DND-41 (cell line): ENCODE measurements around the gene LCOR.

Experiments used
- ATAC-seq: fragments of 200-7000 bp; cut with Tn5 transposase; 3 replicates; pipeline ENCODE4 v1.9.1; 2021; ENCODE audit warnings: low read depth; ENCODE audit not compliant: insufficient read depth
- DNase-seq: peaks from one replicate; pipeline ENCODE4 v3.0.0-alpha.2; 2020
- H2AFZ ChIP-seq: 2 replicates; pipeline ENCODE4 v1.6.0; 2012; ENCODE audit warnings: low read depth, low read length
- H3K27ac ChIP-seq: 2 replicates; pipeline ENCODE4 v1.5.1; 2012; ENCODE audit warnings: low read length, inconsistent platforms
- H3K27me3 ChIP-seq: fragments of 200-600 bp; sonication (generic); 2 replicates; pipeline ENCODE4 v1.6.0; 2012; ENCODE audit warnings: low read length, mild to moderate bottlenecking, inconsistent platforms; ENCODE audit not compliant: insufficient read depth, poor library complexity
- H3K36me3 ChIP-seq: 2 replicates; pipeline ENCODE4 v1.5.1; 2012; ENCODE audit warnings: low read length, inconsistent platforms; ENCODE audit not compliant: insufficient read depth
- H3K4me1 ChIP-seq: 2 replicates; pipeline ENCODE4 v1.5.1; 2012; ENCODE audit warnings: mild to moderate bottlenecking, low read length; ENCODE audit not compliant: insufficient read depth
- H3K4me2 ChIP-seq: 2 replicates; pipeline ENCODE4 v1.6.0; 2012; ENCODE audit warnings: mild to moderate bottlenecking, moderate library complexity, low read length, inconsistent platforms; ENCODE audit not compliant: insufficient read depth
- H3K4me3 ChIP-seq, 2 experiments: fragments of 200-600 bp in 1 of 2; shearing (Covaris generic) in 1 of 2; 2 replicates each; pipeline ENCODE4 v1.5.1; 2012 to 2016; ENCODE audit warnings: inconsistent platforms in 2 of 2, low read length in 2 of 2, mild to moderate bottlenecking in 2 of 2, low read depth in 1 of 2, moderate library complexity in 1 of 2
- H3K79me2 ChIP-seq: 2 replicates; pipeline ENCODE4 v1.6.0; 2012; ENCODE audit warnings: low read length, inconsistent platforms; ENCODE audit not compliant: insufficient read depth
- H3K9ac ChIP-seq: 2 replicates; pipeline ENCODE4 v1.6.0; 2012; ENCODE audit warnings: low read depth, mild to moderate bottlenecking, inconsistent platforms, low read length, moderate library complexity
- H3K9me3 ChIP-seq: 2 replicates; pipeline ENCODE4 v1.5.1; 2012; ENCODE audit warnings: low read length, moderate library complexity, mild to moderate bottlenecking, inconsistent platforms; ENCODE audit not compliant: insufficient read depth, severe bottlenecking
- H4K20me1 ChIP-seq: 2 replicates; pipeline ENCODE4 v1.6.0; 2012; ENCODE audit warnings: low read length; ENCODE audit not compliant: insufficient read depth
- CTCF ChIP-seq: IDR thresholded peaks from 2 replicates; pipeline ENCODE4 v1.5.1; 2012; ENCODE audit warnings: borderline replicate concordance, low read length, moderate library complexity, mild to moderate bottlenecking; ENCODE audit not compliant: poor library complexity, severe bottlenecking; ENCODE audit errors: extremely low read depth
- EZH2 ChIP-seq: IDR thresholded peaks from 3 replicates; pipeline ENCODE4 v1.6.1; 2012; ENCODE audit warnings: borderline replicate concordance, low read depth, mild to moderate bottlenecking, moderate library complexity, low read length, inconsistent platforms; ENCODE audit not compliant: severe bottlenecking

Gene LCOR

DNA sequence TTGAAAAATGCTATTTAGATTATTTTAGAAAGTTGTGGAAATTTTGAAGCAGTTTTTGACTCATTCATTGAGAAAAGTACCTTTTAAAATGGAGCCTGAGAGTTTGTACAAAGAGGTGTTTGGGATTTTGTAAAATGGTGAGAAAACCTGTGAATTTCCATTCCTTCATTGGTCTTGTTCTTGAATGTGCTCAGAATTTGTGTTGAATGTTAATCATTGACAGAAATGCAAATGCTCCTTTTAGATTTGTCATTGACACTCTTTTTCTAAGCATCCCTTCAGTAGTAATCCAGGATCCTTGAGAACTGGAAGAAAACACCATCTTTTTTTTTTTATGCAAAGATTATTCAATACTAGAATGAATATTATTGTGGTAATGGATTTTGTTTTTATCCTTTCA is 74.8 kb downstream of the LCOR start:
- Histone ChIP-seq H4K20me1 (peaks cover 38% of the 10 kb centered on the region), H3K27ac (no peak overlapping the region), H3K4me2 (no peak overlapping the region), H3K79me2 (peaks cover 72% of the 10 kb centered on the region), H3K27me3 (no peaks in the 10 kb centered on the region), H3K4me1 (no peaks in the 10 kb centered on the region), H2AFZ (no peak overlapping the region), H3K4me3 (no peak overlapping the region), H3K36me3 (peaks cover 16% of the 10 kb centered on the region; the same call in 1 of the 2 replicates), H3K9me3 (no peaks in the 10 kb centered on the region), H3K9ac (no peak overlapping the region)
- DNase-seq (no peak), ATAC-seq (no peak)
- no peak for TF ChIP-seq CTCF
- no peak for TF ChIP-seq EZH2

DNA sequence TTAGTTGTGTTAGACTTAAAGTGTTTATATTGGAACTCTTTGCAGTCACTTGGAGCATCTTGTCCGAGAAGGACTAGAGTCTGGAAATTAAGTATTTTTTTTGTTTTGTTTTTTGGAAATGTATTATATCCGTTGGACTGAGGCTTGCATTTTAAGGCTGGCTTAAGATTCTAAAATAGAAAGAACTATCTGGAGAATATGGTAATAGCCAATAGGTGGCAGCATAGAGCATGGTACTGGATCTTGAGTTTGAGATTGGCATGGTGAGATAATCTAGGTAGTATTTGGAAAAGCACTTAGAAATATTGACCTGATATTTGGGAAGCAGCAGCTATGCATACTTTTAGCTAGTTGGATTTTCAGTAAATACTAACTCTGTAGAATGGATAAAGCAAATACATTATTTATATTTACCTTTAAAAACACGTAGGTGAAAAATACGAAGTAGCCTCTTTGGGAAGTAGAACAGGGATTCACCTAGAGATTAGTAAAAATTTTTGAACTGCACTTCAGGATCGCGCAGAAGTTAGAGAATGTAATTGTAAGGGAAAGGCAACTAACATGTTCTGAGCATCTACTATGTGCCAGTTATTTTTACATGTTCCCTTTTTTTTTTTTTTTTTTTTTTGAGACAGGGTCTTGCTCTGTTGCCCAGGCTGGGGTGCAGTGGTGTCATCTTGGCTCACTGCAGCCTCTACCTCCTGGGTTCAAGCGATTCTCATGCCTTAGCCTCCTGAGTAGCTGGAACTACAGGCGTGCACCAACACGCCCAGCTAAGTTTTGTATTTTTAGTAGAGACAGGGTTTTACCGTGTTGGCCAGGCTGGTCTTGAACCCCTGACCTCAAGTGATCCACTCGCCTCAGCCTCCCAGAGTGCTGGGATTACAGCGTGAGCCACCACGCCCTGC is 78.6 kb downstream of the LCOR start:
- Histone ChIP-seq H3K4me2 (no peak overlapping the region), H3K36me3 (peaks cover 33% of the 10 kb centered on the region), H3K4me1 (no peaks in the 10 kb centered on the region), H3K4me3 (no peak overlapping the region), H3K27me3 (no peaks in the 10 kb centered on the region), H2AFZ (no peak overlapping the region), H3K27ac (no peak overlapping the region), H3K9ac (no peak overlapping the region), H3K9me3 (no peaks in the 10 kb centered on the region), H4K20me1 (peaks cover 16% of the 10 kb centered on the region; the same call in 1 of the 2 replicates), H3K79me2 (peaks cover 57% of the 10 kb centered on the region)
- TF ChIP-seq CTCF (peak; percentile 70), EZH2 (no peak)
- no peak for DNase-seq
- no peak for ATAC-seq

- Histone ChIP-seq H3K36me3 (peaks cover 33% of the 10 kb centered on the region), H3K27ac (no peak overlapping the region), H3K27me3 (no peaks in the 10 kb centered on the region), H3K9me3 (no peaks in the 10 kb centered on the region), H3K4me3 (no peak overlapping the region), H2AFZ (no peak overlapping the region), H3K79me2 (peaks cover 46% of the 10 kb centered on the region), H4K20me1 (peaks cover 11% of the 10 kb centered on the region; the same call in 1 of the 2 replicates), H3K4me1 (no peaks in the 10 kb centered on the region), H3K9ac (no peak overlapping the region), H3K4me2 (no peak overlapping the region)
- ATAC-seq (no peak), DNase-seq (no peak)
- TF ChIP-seq EZH2 (no peak), CTCF (no peak)
These were observed 80.3 kb downstream of the LCOR start for GRCh38 chr10:96912405-96912804.

DNA sequence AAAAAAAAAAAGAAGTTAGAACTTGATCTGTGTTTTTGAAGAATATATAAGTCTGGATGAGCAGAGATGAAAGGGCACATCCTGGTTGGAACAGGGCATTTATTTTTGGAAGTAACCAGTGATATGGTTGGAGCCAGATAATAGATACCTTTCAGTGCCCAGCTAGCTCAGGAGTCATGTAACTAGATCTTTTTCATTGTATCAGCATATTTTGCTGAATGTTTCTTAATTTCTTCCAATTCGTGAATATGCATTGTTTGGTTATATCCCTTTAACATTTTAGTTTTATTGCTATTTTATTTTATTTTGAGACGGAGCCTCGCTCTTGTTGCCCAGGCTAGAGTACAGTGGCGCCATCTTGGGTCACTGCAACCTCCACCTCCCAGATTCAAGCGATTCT is 81.8 kb downstream of the LCOR start:
- Histone ChIP-seq H3K4me3 (no peak overlapping the region), H3K79me2 (peaks cover 45% of the 10 kb centered on the region), H3K4me2 (no peak overlapping the region), H3K27ac (no peak overlapping the region), H3K9me3 (no peaks in the 10 kb centered on the region), H3K9ac (no peak overlapping the region), H3K4me1 (no peaks in the 10 kb centered on the region), H4K20me1 (peaks cover 10% of the 10 kb centered on the region; the same call in 1 of the 2 replicates), H3K27me3 (no peaks in the 10 kb centered on the region), H2AFZ (no peak overlapping the region), H3K36me3 (peaks cover 25% of the 10 kb centered on the region)
- DNase-seq (no peak), ATAC-seq (no peak)
- TF ChIP-seq CTCF (no peak), EZH2 (no peak)
